H1 (cell line): ENCODE measurements around the gene TBX5. TPM values are rescaled to one million over a fixed set of nuclear protein-coding genes. Genes with fewer than 3 reads are reported as not detected.

Experiments
- CTCF ChIA-PET: fragments of 300-600 bp; sonication (Branson Sonifier 250); formaldehyde crosslinking; loops from one replicate; lab custom pipeline; 2021; ENCODE audit not compliant: partially characterized antibody; lab: Charles Lee
- POLR2A ChIA-PET: fragments of 300-600 bp; sonication (Branson Sonifier 250); formaldehyde crosslinking; loops from one replicate; lab custom pipeline; 2021; ENCODE audit warnings: inconsistent platforms; ENCODE audit not compliant: partially characterized antibody; lab: Charles Lee
- DNase-seq, 2 experiments: peaks; one replicate each; pipeline versions ENCODE4 v3.0.0 to v3.0.0-alpha.2; 2010 to 2022; ENCODE audit warnings: low spot score in 2 of 2, low read depth in 1 of 2, mixed read lengths in 1 of 2
- FAIRE-seq: peaks from 2 replicates; lab custom pipeline; 2011; peaks lifted over from hg19 to GRCh38; lab: Jason Lieb, UNC
- H2AFZ ChIP-seq: 2 replicates; pipeline ENCODE4 v1.8.1; 2012; ENCODE audit warnings: low read length, inconsistent platforms
- H2AK5ac ChIP-seq: 2 replicates; pipeline ENCODE4 v1.6.1; 2013; ENCODE audit warnings: low read depth, low read length
- H2BK120ac ChIP-seq: replicated peaks from 2 replicates; pipeline ENCODE3; 2013; ENCODE audit warnings: low read depth, low read length, inconsistent platforms
- H2BK12ac ChIP-seq: 2 replicates; pipeline ENCODE4 v1.6.1; 2013; ENCODE audit warnings: low read depth, low read length
- H2BK15ac ChIP-seq: 2 replicates; pipeline ENCODE4 v1.6.1; 2013; ENCODE audit warnings: low read length
- H2BK20ac ChIP-seq: 2 replicates; pipeline ENCODE4 v1.6.1; 2013; ENCODE audit warnings: low read length
- H2BK5ac ChIP-seq: 2 replicates; pipeline ENCODE4 v1.6.1; 2013; ENCODE audit warnings: low read depth, low read length
- H3K14ac ChIP-seq: 2 replicates; pipeline ENCODE4 v1.6.1; 2013; ENCODE audit warnings: inconsistent platforms; ENCODE audit not compliant: insufficient read length
- H3K18ac ChIP-seq: 2 replicates; pipeline ENCODE4 v1.6.1; 2013; ENCODE audit warnings: low read length; ENCODE audit errors: extremely low read depth
- H3K23ac ChIP-seq: 2 replicates; pipeline ENCODE4 v1.6.1; 2013; ENCODE audit warnings: inconsistent platforms; ENCODE audit not compliant: insufficient read length
- H3K23me2 ChIP-seq: 2 replicates; pipeline ENCODE4 v1.6.1; 2013; ENCODE audit warnings: low read depth, low read length
- H3K27ac ChIP-seq: 2 replicates; pipeline ENCODE4 v1.6.1; 2011; ENCODE audit warnings: low read depth, low read length, inconsistent platforms
- H3K27me3 ChIP-seq, 4 experiments: replicated peaks in 1 of 4; 1 replicate in 1 of 4; 2 replicates in 3 of 4; pipeline versions ENCODE4 v1.6.1 to v1.8.1; 2011 to 2013; ENCODE audit warnings: low read length in 3 of 4, mild to moderate bottlenecking in 3 of 4, inconsistent platforms in 2 of 4, mixed read lengths in 2 of 4, moderate library complexity in 1 of 4; ENCODE audit not compliant: control insufficient read depth in 3 of 4, insufficient read depth in 3 of 4; ENCODE audit errors: extremely low read depth in 1 of 4
- H3K36me3 ChIP-seq, 4 experiments: 2 replicates each; pipeline versions ENCODE4 v1.6.1 to v1.8.1; 2011 to 2013; ENCODE audit warnings: mild to moderate bottlenecking in 4 of 4, low read length in 3 of 4, moderate library complexity in 2 of 4, control low read depth in 1 of 4, inconsistent platforms in 1 of 4; ENCODE audit not compliant: insufficient read depth in 4 of 4, control insufficient read depth in 2 of 4
- H3K4ac ChIP-seq: replicated peaks from 2 replicates; pipeline ENCODE3; 2013; ENCODE audit warnings: low read length, low read depth, mixed read lengths, inconsistent platforms; ENCODE audit not compliant: insufficient read length
- H3K4me1 ChIP-seq, 4 experiments: replicated peaks in 1 of 4; 1 replicate in 1 of 4; 2 replicates in 3 of 4; pipeline versions ENCODE4 v1.6.1 to v1.8.1; 2011 to 2013; ENCODE audit warnings: low read length in 3 of 4, inconsistent platforms in 2 of 4, mixed read lengths in 1 of 4; ENCODE audit not compliant: insufficient read depth in 4 of 4, control insufficient read depth in 3 of 4
- H3K4me2 ChIP-seq, 2 experiments: 2 replicates each; pipeline versions ENCODE4 v1.6.1 to v1.8.1; 2011 to 2013; ENCODE audit warnings: low read depth in 2 of 2, low read length in 2 of 2, control low read depth in 1 of 2, inconsistent platforms in 1 of 2, mild to moderate bottlenecking in 1 of 2; ENCODE audit not compliant: insufficient read depth in 1 of 2
- H3K4me3 ChIP-seq, 4 experiments: fragments of 200-600, 300-600 bp in 1 of 4; sonication (generic), shearing (Covaris generic), sonication (Bioruptor Twin) in 1 of 4; 2 replicates each; pipeline versions ENCODE4 v1.5.1 to v1.8.1; 2011 to 2016; ENCODE audit warnings: low read length in 4 of 4, low read depth in 3 of 4, control low read depth in 2 of 4, inconsistent platforms in 2 of 4, mild to moderate bottlenecking in 2 of 4, mixed read lengths in 1 of 4, moderate library complexity in 1 of 4; ENCODE audit not compliant: insufficient read depth in 2 of 4; ENCODE audit errors: extremely low read depth in 1 of 4
- H3K56ac ChIP-seq: replicated peaks from 2 replicates; pipeline ENCODE3; 2013; ENCODE audit warnings: low read depth, mild to moderate bottlenecking, mixed read lengths, low read length, inconsistent platforms; ENCODE audit not compliant: insufficient read length
- H3K79me1 ChIP-seq: 2 replicates; pipeline ENCODE4 v1.6.1; 2013; ENCODE audit warnings: low read depth, low read length, control low read depth
- H3K79me2 ChIP-seq, 2 experiments: 2 replicates each; pipeline versions ENCODE4 v1.6.1 to v1.8.1; 2012 to 2013; ENCODE audit warnings: low read length in 2 of 2, mild to moderate bottlenecking in 2 of 2, inconsistent platforms in 1 of 2; ENCODE audit not compliant: insufficient read depth in 2 of 2, control insufficient read depth in 1 of 2
- H3K9ac ChIP-seq, 4 experiments: replicated peaks in 1 of 4; 1 replicate in 1 of 4; 2 replicates in 3 of 4; pipeline versions ENCODE4 v1.6.1 to v1.8.1; 2011 to 2013; ENCODE audit warnings: low read depth in 3 of 4, low read length in 3 of 4, control low read depth in 2 of 4, mild to moderate bottlenecking in 2 of 4, moderate library complexity in 2 of 4, inconsistent platforms in 1 of 4; ENCODE audit errors: extremely low read depth in 1 of 4
- H3K9me3 ChIP-seq, 2 experiments: 2 replicates each; pipeline versions ENCODE4 v1.6.1 to v1.8.1; 2012 to 2013; ENCODE audit warnings: mild to moderate bottlenecking in 2 of 2, moderate library complexity in 2 of 2, control low read depth in 1 of 2, inconsistent platforms in 1 of 2, low read depth in 1 of 2, low read length in 1 of 2, mixed read lengths in 1 of 2; ENCODE audit not compliant: insufficient read depth in 2 of 2
- H4K20me1 ChIP-seq, 2 experiments: replicated peaks in 1 of 2; 2 replicates each; pipeline versions ENCODE3 to v1.8.1; 2011 to 2013; ENCODE audit warnings: inconsistent platforms in 2 of 2, low read length in 2 of 2, mild to moderate bottlenecking in 1 of 2; ENCODE audit not compliant: insufficient read depth in 2 of 2, control insufficient read depth in 1 of 2
- H4K5ac ChIP-seq: 2 replicates; pipeline ENCODE4 v1.6.1; 2013; ENCODE audit warnings: low read length, low read depth, mixed read lengths, inconsistent platforms; ENCODE audit not compliant: insufficient read length
- H4K8ac ChIP-seq: 2 replicates; pipeline ENCODE4 v1.8.0; 2013; ENCODE audit warnings: mild to moderate bottlenecking, moderate library complexity, low read length, inconsistent platforms; ENCODE audit not compliant: insufficient read depth; ENCODE audit errors: extremely low read depth
- H4K91ac ChIP-seq: replicated peaks from 2 replicates; pipeline ENCODE3; 2013; ENCODE audit warnings: low read length, mixed read lengths, inconsistent platforms; ENCODE audit not compliant: insufficient read length
- ATF3 ChIP-seq: IDR thresholded peaks from 2 replicates; pipeline ENCODE4 v1.6.1; 2011; ENCODE audit warnings: low read depth, mild to moderate bottlenecking, low read length; ENCODE audit not compliant: insufficient read depth
- CEBPB ChIP-seq: IDR thresholded peaks from 2 replicates; pipeline ENCODE4 v1.6.1; 2012; ENCODE audit warnings: low read depth, low read length
- CHD2 ChIP-seq: IDR thresholded peaks from 2 replicates; pipeline ENCODE4 v1.6.1; 2012; ENCODE audit warnings: low read length, improper control_type of control experiment
- CTBP2 ChIP-seq: IDR thresholded peaks from 2 replicates; pipeline ENCODE4 v1.7.0; 2011; ENCODE audit warnings: borderline replicate concordance, mild to moderate bottlenecking, moderate library complexity, mixed read lengths, low read length; ENCODE audit not compliant: insufficient read depth, insufficient read length
- EP300 ChIP-seq, 2 experiments: IDR thresholded peaks; 1 replicate in 1 of 2; 2 replicates in 1 of 2; pipeline ENCODE4 v1.6.1; 2011 to 2012; ENCODE audit warnings: low read depth in 2 of 2, low read length in 2 of 2, mild to moderate bottlenecking in 2 of 2, borderline replicate concordance in 1 of 2, inconsistent platforms in 1 of 2, moderate library complexity in 1 of 2
- HDAC2 ChIP-seq, 2 experiments: fragments of 300-600 bp in 1 of 2; sonication (generic) in 1 of 2; IDR thresholded peaks; 2 replicates each; pipeline ENCODE4 v1.6.1; 2011 to 2012; ENCODE audit warnings: low read depth in 2 of 2, low read length in 2 of 2, mild to moderate bottlenecking in 2 of 2, moderate library complexity in 2 of 2, borderline replicate concordance in 1 of 2, inconsistent platforms in 1 of 2
- JUN ChIP-seq: IDR thresholded peaks from 2 replicates; pipeline ENCODE4 v1.6.1; 2011; ENCODE audit warnings: low read depth, mild to moderate bottlenecking, improper control_type of control experiment, low read length
- MAFK ChIP-seq: IDR thresholded peaks from 2 replicates; pipeline ENCODE4 v1.6.1; 2012; ENCODE audit warnings: low read depth, mild to moderate bottlenecking, improper control_type of control experiment, low read length
- POU5F1 ChIP-seq: IDR thresholded peaks from 2 replicates; pipeline ENCODE4 v1.6.1; 2011; ENCODE audit warnings: low read depth, mild to moderate bottlenecking, low read length, moderate library complexity
- TBP ChIP-seq: IDR thresholded peaks from 2 replicates; pipeline ENCODE4 v1.6.1; 2011; ENCODE audit warnings: low read depth, low read length, improper control_type of control experiment
- ZNF274 ChIP-seq: IDR thresholded peaks from 2 replicates; pipeline ENCODE4 v1.7.0; 2012; ENCODE audit warnings: low read length, borderline replicate concordance; ENCODE audit errors: extremely low read depth
- WGBS, 2 experiments: shearing (Covaris generic) in 1 of 2; methylation state at CpG; one replicate each; pipeline versions ENCODE4 v1.1.6 to v1.1.7; 2013 to 2015; ENCODE audit warnings: low lambda C conversion rate in 2 of 2, mixed read lengths in 2 of 2, inconsistent platforms in 1 of 2, low coverage in 1 of 2, missing lambda C conversion rate in 1 of 2; ENCODE audit not compliant: insufficient replicate concordance in 2 of 2, insufficient coverage in 1 of 2, insufficient read length in 1 of 2; ENCODE audit errors: extremely low coverage in 1 of 2, missing lambda C conversion rate in 1 of 2; 5-methylcytosine and 5-hydroxymethylcytosine counted together
- polyA plus RNA-seq, 7 experiments: library from polyadenylated mRNA; depleted of rRNA in 3 of 7; stranded (reverse) in 5 of 7; unstranded in 2 of 7; fragments of >200 nt in 5 of 7; fragments of 200-250 nt in 2 of 7; gene quantifications; 1 replicate in 5 of 7; 2 replicates in 1 of 7; 4 replicates in 1 of 7; pipeline versions ENCODE4 v1.2.1 to v1.2.3, GENCODE V29; 2011 to 2013; ENCODE audit warnings: missing spikeins in 2 of 7, mixed read lengths in 2 of 7
- total RNA-seq: library from RNA; stranded (reverse); fragmentation: NEBNext Ultra II Directional; extraction: Animal tissue kit (Norgen Biotek cat#: 25700); gene quantifications from 2 replicates; pipeline ENCODE4 v1.2.1, GENCODE V29; 2021

TBX5 gene
- total and polyA plus RNA-seq, 2 of the 8 experiments (the other 6 are each of a cell fraction or from before 2014, with no cell fraction given): 0.05 TPM; not detected in 1

GRCh38 chr12:114319422-114319821, 86.5 kb downstream of the TBX5 start:
- H2BK15ac ChIP-seq: no peak overlapping the region; the same call in 1 of the 2 replicates
- no peaks in the 10 kb centered on the region for H3K36me3 ChIP-seq
- H4K20me1 ChIP-seq: no peaks in the 10 kb centered on the region
- H3K79me2 ChIP-seq: no peaks in the 10 kb centered on the region; a peak in 1 of 4 replicates
- H2BK120ac ChIP-seq: no peak overlapping the region
- TF ChIP-seq ATF3: no peak
- no peak for TF ChIP-seq JUN
- TF ChIP-seq TBP: no peak
- TF ChIP-seq ZNF274: no peak
- TF ChIP-seq MAFK: no peak
- TF ChIP-seq CEBPB: no peak
- TF ChIP-seq EP300 (IDR thresholded peaks at IDR 0.05; ENCODE audit: borderline replicate concordance in 1 of 2, low read depth in 2 of 2, low read length in 2 of 2): no peak
- TF ChIP-seq HDAC2 (IDR thresholded peaks at IDR 0.05; ENCODE audit: borderline replicate concordance in 1 of 2, low read depth in 2 of 2, low read length in 2 of 2): no peak
- no peak for TF ChIP-seq CTBP2
- TF ChIP-seq POU5F1: no peak
- no peak for TF ChIP-seq CHD2
- no peak overlapping the region for H2BK5ac ChIP-seq
- no peaks in the 10 kb centered on the region for H3K4me1 ChIP-seq
- H4K91ac ChIP-seq: no peak overlapping the region
- no peak overlapping the region for H2AFZ ChIP-seq
- H3K27me3 ChIP-seq: no peaks in the 10 kb centered on the region; a peak in 3 of 7 replicates
- no peak overlapping the region for H3K23ac ChIP-seq
- H3K23me2 ChIP-seq: peaks cover 2% of the 10 kb centered on the region
- DNase-seq: no peak
- FAIRE-seq: no peak
- H3K27ac ChIP-seq: no peak overlapping the region
- H3K4me2 ChIP-seq: no peak overlapping the region
- no peak overlapping the region for H3K4ac ChIP-seq
- no peak overlapping the region for H3K14ac ChIP-seq
- no peaks in the 10 kb centered on the region for H3K79me1 ChIP-seq
- WGBS, 2 experiments: 85% methylated on average over 11 of the region's 11 CpGs; no CpG with 5 or more reads in 1 of the 2 experiments
- no peak overlapping the region for H2AK5ac ChIP-seq
- ChIA-PET CTCF (no interaction called here), POLR2A (no interaction called here)
- H3K4me3 ChIP-seq: no peak overlapping the region
- H2BK12ac ChIP-seq: no peak overlapping the region
- H3K18ac ChIP-seq: no peak overlapping the region
- H2BK20ac ChIP-seq: peak overlapping the region; percentile 49; the same call in 1 of the 2 replicates
- no peaks in the 10 kb centered on the region for H3K9me3 ChIP-seq
- no peak overlapping the region for H3K9ac ChIP-seq
- H4K5ac ChIP-seq: no peak overlapping the region
- no peak overlapping the region for H3K56ac ChIP-seq
- H4K8ac ChIP-seq: no peak overlapping the region; the same call in 1 of the 2 replicates
